HepG2 (cell line): ENCODE measurements around the gene LMAN2L. TPM values are rescaled to one million over a fixed set of nuclear protein-coding genes. Genes with fewer than 3 reads are reported as not detected.

Experiments
- ASH2L ChIP-seq: fragments of 300-600, 200-600 bp; sonication (generic); IDR thresholded peaks from 2 replicates; pipeline ENCODE4 v1.7.0; 2017; ENCODE audit warnings: low read depth, mild to moderate bottlenecking, moderate library complexity, mixed read lengths, low read length; ENCODE audit not compliant: insufficient read length
- BRCA1 ChIP-seq: sonication (generic); formaldehyde crosslinking; IDR thresholded peaks from 2 replicates; pipeline ENCODE4 v1.4.0; 2020; ENCODE audit warnings: missing genetic modification reagents
- CAMTA2 ChIP-seq: sonication (generic); formaldehyde crosslinking; IDR thresholded peaks from 2 replicates; pipeline ENCODE4 v1.4.0; 2020; ENCODE audit warnings: mild to moderate bottlenecking, missing genetic modification reagents, borderline replicate concordance
- LCORL ChIP-seq, 2 experiments: fragments of 450-650 bp in 1 of 2; sonication (generic) in 1 of 2; formaldehyde crosslinking in 1 of 2; IDR thresholded peaks; 2 replicates each; pipeline versions ENCODE4 v1.5.0 to v1.6.1; 2017 to 2020; ENCODE audit warnings: antibody characterized with exemption in 1 of 2, missing genetic modification reagents in 1 of 2
- NRL ChIP-seq: sonication (generic); formaldehyde crosslinking; IDR thresholded peaks from 2 replicates; pipeline ENCODE4 v1.5.0; 2020; ENCODE audit warnings: missing genetic modification reagents, mild to moderate bottlenecking, moderate library complexity, borderline replicate concordance
- RAD21 ChIP-seq: fragments of 450-650 bp; formaldehyde crosslinking; IDR thresholded peaks from 2 replicates; pipeline ENCODE4 v1.5.0; 2020; ENCODE audit warnings: mild to moderate bottlenecking
- ZFX ChIP-seq: sonication (generic); formaldehyde crosslinking; IDR thresholded peaks from 2 replicates; pipeline ENCODE4 v1.4.0; 2020; ENCODE audit warnings: mild to moderate bottlenecking, low read depth, missing genetic modification reagents, moderate library complexity
- ZKSCAN1 ChIP-seq: fragments of 150-350 bp; IDR thresholded peaks from 2 replicates; pipeline ENCODE4 v1.6.1; 2014; ENCODE audit warnings: low read length
- ZNF329 ChIP-seq: sonication (generic); formaldehyde crosslinking; IDR thresholded peaks from 2 replicates; pipeline ENCODE4 v1.9.0; 2021; ENCODE audit warnings: low read depth, mild to moderate bottlenecking, missing genetic modification reagents
- polyA plus RNA-seq, 8 experiments: library from polyadenylated mRNA; depleted of rRNA in 3 of 8; stranded (reverse) in 7 of 8; unstranded in 1 of 8; fragments of >200 nt; fragmentation: Illumina TruSeq in 4 of 8; extraction: Trizol in 4 of 8; gene quantifications; 2 replicates each; pipeline versions ENCODE4 v1.2.1 to v1.2.3, GENCODE V29; 2011 to 2016; ENCODE audit warnings: low read depth in 4 of 8, missing spikeins in 1 of 8, mixed read lengths in 1 of 8; ENCODE audit not compliant: insufficient read depth in 1 of 8
- total RNA-seq, 5 experiments: library from RNA; depleted of rRNA; stranded (reverse); fragments of >200 nt; fragmentation: Illumina TruSeq; extraction: Trizol; gene quantifications; 2 replicates each; pipeline ENCODE4 v1.2.3, GENCODE V29; 2016; ENCODE audit warnings: low read depth in 1 of 5
- TF ChIP-seq, protein P1 (sequence below): sonication (generic); formaldehyde crosslinking; IDR thresholded peaks from 2 replicates; pipeline ENCODE4 v1.4.0; 2020; ENCODE audit warnings: missing genetic modification reagents
- TF ChIP-seq, protein P2 (sequence below): sonication (generic); formaldehyde crosslinking; IDR thresholded peaks from 2 replicates; pipeline ENCODE4 v1.4.0; 2020; ENCODE audit warnings: missing genetic modification reagents
- TF ChIP-seq, protein P3 (sequence below): sonication (generic); formaldehyde crosslinking; IDR thresholded peaks from 2 replicates; pipeline ENCODE4 v1.8.1; 2023; ENCODE audit warnings: mild to moderate bottlenecking, moderate library complexity, missing genetic modification reagents

LMAN2L gene
- total and polyA plus RNA-seq, 2 of the 13 experiments (the other 11 are each of a cell fraction or from before 2014, with no cell fraction given): 39.1 to 57.9 TPM

DNA sequence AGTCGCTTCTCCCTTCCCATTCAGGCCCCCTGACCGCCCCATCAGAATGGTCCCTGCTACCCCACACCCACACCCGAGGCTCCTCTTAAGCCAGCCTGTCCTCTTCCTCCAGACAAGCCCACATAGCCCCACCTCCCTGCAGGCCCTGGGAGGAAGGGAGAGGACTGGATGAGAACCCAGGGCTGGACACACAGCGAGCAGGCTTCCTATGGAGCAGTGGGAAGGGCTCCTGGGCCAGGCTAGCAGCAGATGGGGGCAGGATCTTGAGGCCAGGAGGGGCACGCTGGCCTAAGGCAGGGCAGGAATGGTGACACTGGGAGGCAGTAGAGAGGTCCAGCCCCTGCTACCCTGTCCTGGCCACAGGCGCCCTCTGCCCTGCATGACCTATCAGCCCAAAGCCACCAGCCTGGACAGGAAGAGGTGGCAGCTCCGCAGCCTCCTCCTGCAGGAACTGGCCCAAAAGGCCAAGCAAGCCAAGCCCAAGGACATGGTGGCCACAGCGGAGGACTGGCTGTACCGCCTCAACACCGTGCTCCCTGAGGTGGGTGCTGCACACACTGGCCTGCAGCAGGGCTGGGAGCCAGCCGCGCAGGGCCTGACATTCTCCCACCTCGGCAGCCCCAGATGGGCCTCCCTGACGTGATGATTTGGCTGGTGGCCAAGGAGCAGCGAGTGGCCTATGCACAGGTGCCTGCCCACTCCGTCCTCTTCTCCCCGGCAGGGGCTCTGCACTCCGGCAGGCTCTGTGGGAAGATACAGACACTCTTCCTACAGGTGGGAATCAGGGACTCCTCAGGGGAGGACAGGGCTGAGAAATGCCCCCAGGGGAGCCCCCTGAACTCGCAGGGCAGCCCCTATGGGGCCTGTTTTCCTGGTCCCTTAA lies 54.0 kb downstream of the LMAN2L start (continued):
- TF ChIP-seq, protein P1, sequence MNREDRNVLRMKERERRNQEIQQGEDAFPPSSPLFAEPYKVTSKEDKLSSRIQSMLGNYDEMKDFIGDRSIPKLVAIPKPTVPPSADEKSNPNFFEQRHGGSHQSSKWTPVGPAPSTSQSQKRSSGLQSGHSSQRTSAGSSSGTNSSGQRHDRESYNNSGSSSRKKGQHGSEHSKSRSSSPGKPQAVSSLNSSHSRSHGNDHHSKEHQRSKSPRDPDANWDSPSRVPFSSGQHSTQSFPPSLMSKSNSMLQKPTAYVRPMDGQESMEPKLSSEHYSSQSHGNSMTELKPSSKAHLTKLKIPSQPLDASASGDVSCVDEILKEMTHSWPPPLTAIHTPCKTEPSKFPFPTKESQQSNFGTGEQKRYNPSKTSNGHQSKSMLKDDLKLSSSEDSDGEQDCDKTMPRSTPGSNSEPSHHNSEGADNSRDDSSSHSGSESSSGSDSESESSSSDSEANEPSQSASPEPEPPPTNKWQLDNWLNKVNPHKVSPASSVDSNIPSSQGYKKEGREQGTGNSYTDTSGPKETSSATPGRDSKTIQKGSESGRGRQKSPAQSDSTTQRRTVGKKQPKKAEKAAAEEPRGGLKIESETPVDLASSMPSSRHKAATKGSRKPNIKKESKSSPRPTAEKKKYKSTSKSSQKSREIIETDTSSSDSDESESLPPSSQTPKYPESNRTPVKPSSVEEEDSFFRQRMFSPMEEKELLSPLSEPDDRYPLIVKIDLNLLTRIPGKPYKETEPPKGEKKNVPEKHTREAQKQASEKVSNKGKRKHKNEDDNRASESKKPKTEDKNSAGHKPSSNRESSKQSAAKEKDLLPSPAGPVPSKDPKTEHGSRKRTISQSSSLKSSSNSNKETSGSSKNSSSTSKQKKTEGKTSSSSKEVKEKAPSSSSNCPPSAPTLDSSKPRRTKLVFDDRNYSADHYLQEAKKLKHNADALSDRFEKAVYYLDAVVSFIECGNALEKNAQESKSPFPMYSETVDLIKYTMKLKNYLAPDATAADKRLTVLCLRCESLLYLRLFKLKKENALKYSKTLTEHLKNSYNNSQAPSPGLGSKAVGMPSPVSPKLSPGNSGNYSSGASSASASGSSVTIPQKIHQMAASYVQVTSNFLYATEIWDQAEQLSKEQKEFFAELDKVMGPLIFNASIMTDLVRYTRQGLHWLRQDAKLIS (CRISPR knock-in tag): no peak
- TF ChIP-seq, protein P2, sequence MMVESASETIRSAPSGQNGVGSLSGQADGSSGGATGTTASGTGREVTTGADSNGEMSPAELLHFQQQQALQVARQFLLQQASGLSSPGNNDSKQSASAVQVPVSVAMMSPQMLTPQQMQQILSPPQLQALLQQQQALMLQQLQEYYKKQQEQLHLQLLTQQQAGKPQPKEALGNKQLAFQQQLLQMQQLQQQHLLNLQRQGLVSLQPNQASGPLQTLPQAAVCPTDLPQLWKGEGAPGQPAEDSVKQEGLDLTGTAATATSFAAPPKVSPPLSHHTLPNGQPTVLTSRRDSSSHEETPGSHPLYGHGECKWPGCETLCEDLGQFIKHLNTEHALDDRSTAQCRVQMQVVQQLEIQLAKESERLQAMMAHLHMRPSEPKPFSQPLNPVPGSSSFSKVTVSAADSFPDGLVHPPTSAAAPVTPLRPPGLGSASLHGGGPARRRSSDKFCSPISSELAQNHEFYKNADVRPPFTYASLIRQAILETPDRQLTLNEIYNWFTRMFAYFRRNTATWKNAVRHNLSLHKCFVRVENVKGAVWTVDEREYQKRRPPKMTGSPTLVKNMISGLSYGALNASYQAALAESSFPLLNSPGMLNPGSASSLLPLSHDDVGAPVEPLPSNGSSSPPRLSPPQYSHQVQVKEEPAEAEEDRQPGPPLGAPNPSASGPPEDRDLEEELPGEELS (CRISPR knock-in tag): no peak
- no peak for TF ChIP-seq LCORL (IDR thresholded peaks at IDR 0.05)
- peak; percentile 88; the same call in 1 of the 2 replicates for TF ChIP-seq LCORL (CRISPR knock-in tag; IDR thresholded peaks at IDR 0.05)
- peak; percentile 87 for TF ChIP-seq ZFX (CRISPR knock-in tag)
- TF ChIP-seq, protein P3, sequence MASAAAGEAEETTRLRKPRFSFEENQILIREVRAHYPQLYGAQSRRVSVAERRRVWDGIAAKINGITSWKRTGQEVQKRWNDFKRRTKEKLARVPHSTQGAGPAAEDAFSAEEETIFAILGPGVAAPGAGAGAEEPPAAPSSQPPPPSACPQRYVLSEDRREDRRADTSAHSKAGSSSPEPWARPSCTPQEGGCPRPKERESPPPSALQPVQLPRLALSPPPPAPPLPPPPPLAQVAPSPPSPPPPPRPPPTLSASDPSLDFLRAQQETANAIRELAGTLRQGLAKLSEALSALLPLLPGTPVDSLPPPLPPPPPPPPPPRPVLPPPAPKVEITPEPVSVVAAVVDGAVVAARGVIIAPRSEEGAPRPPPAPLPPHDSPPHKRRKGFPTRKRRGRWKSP (CRISPR knock-in tag): no peak; the same call in 1 of the 2 replicates
- peak; percentile 71 for TF ChIP-seq ASH2L
- TF ChIP-seq CAMTA2 (CRISPR knock-in tag): no peak
- no peak for TF ChIP-seq BRCA1
- TF ChIP-seq RAD21 (CRISPR knock-in tag): peak; percentile 84
- no peak for TF ChIP-seq ZNF329 (CRISPR knock-in tag)
- TF ChIP-seq ZKSCAN1: no peak
- no peak for TF ChIP-seq NRL (CRISPR knock-in tag)
